ENCODE results near the gene LRRC15. TPM values are rescaled to one million over a fixed set of nuclear protein-coding genes. Genes with fewer than 3 reads are reported as not detected.

The LRRC15 gene
- total RNA-seq, result not detected

GRCh38 chr3:194369522-194370279 lies at the start of gene LRRC15:
Gene LRRC15 (minus strand): TSS chr3:194369743. CDS start chr3:194361043, 8,700 bp downstream.

DNA sequence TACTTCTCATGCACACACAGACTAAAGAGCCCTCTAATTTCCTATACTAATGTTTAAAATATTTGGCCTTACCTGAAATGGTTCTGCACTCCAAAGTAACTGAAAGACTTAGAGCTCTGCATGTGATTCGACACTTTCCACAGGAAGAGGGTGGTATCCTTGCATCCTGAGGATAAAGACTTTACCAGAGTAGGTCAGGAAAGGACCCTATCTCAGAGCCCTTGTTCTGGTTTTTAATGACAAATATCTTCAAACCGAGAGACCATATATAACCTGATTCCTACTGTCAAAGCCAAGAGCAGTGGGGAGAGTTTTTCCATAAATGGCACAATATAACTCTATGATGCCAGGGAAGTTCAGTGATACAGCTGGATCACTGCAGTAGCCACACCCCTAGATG lies 29.6 kb upstream of the LRRC15 start, which contains the start of gene GP5:
Gene GP5, minus strand, starts transcription at position 101 of the 400 bp plus-strand sequence. CDS start 984 bp downstream, outside the sequence.

DNA sequence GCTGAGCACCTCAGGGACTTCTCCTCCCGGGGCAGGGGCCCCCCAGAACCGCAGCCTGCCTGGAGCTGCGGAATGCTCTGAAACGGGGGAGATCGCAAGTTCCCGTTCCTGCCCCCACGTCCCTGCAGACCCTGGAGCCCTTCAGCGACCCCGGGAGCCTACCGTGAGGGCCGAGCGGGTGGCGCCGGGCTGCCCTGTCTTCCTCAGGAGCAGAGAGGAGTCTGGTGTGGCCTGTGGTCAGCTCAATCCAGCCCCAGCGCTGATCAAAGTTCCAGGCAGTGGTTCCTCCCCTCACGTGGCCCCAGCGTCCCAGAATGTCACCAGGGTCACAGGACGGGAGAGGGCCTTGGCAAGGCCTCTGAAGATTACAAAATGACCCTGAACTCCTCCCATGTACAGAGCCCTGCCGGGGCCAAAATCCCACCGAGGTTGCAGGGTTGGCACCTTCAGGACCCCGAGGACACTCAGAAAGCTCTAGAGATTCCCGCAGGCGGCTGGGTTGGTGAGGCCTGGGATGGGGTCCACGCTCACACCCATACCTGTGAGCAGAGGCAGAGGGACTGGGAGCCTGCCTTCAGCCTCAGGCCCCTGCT lies 18.4 kb downstream of the LRRC15 start, which contains the start of gene CPN2:
Gene CPN2, minus strand, starts transcription at position 249 of the 593 bp plus-strand sequence. CDS start 8,626 bp downstream, outside the sequence.

Other genes with a start within 250 kb of the LRRC15 start
- 14.7 TPM for gene HES1, start 233.6 kb downstream of the LRRC15 start, total RNA-seq
- not detected for gene CPN2, start 18.4 kb downstream of the LRRC15 start, total RNA-seq
- gene GP5, start 29.5 kb upstream of the LRRC15 start, total RNA-seq, result not detected
- gene ATP13A3, start 117.3 kb upstream of the LRRC15 start, total RNA-seq, result 217 TPM